ENCODE results near the gene DOCK2. TPM values are rescaled to one million over a fixed set of nuclear protein-coding genes. Genes with fewer than 3 reads are reported as not detected.

DOCK2 gene
- polyA plus RNA-seq, 2 of the 4 experiments (the other 2 are of a cell fraction) = 2.1 to 4.6 TPM

- DNase-seq (ENCODE audit: low read depth in 1 of 2, low spot score in 1 of 2) (no peak), FAIRE-seq (no peak), ATAC-seq (no peak)
- Histone ChIP-seq H3K4me1 (peaks cover 3% of the 10 kb centered on the region; the same call in 1 of the 3 replicates), H3K4me2 (no peak overlapping the region), H3K27ac (no peak overlapping the region), H3K4me3 (no peak overlapping the region), H3K9me3 (no peaks in the 10 kb centered on the region)
- 61% methylated on average over 3 of the region's 3 CpGs for WGBS (ENCODE audit: missing lambda C conversion rate)
- TF ChIP-seq RNF2 (IDR thresholded peaks at IDR 0.05; ENCODE audit: borderline replicate concordance, low read depth) = no peak
- TF ChIP-seq FOSB (CRISPR knock-in tag; IDR thresholded peaks at IDR 0.05) = no peak
- no peak for TF ChIP-seq ZNF302 (CRISPR knock-in tag; IDR thresholded peaks at IDR 0.05)
- no peak for TF ChIP-seq HOXA7 (CRISPR knock-in tag; IDR thresholded peaks at IDR 0.05)
- no peak for TF ChIP-seq HOXB13 (CRISPR knock-in tag; IDR thresholded peaks at IDR 0.05; ENCODE audit: low read depth)
- no peak for TF ChIP-seq POLR2AphosphoS2 (conservative IDR thresholded peaks at IDR 0.05; ENCODE audit: low read length)
- TF ChIP-seq ZFP36 (IDR thresholded peaks at IDR 0.05; ENCODE audit: borderline replicate concordance, partially characterized antibody) = no peak
- no peak for TF ChIP-seq NR3C1 (IDR thresholded peaks at IDR 0.05)
- TF ChIP-seq FOSL2 (IDR thresholded peaks at IDR 0.05) = no peak
- TF ChIP-seq FOSL2 (CRISPR knock-in tag; IDR thresholded peaks at IDR 0.05) = no peak
- no peak for TF ChIP-seq KDM1A (IDR thresholded peaks at IDR 0.05; ENCODE audit: low read depth)
- TF ChIP-seq BCL3 (IDR thresholded peaks at IDR 0.05) = no peak
- TF ChIP-seq NPAS2 (CRISPR knock-in tag; IDR thresholded peaks at IDR 0.05; ENCODE audit: borderline replicate concordance) = no peak
- no peak for TF ChIP-seq TP53 (CRISPR knock-in tag; IDR thresholded peaks at IDR 0.05)
- no peak for TF ChIP-seq JUN (IDR thresholded peaks at IDR 0.05)
- TF ChIP-seq HMGXB4 (CRISPR knock-in tag; IDR thresholded peaks at IDR 0.05; ENCODE audit: borderline replicate concordance) = no peak
- no peak for TF ChIP-seq HEYL (CRISPR knock-in tag; IDR thresholded peaks at IDR 0.05)
- TF ChIP-seq PHF8 (IDR thresholded peaks at IDR 0.05; ENCODE audit: borderline replicate concordance, low read depth) = no peak
- no peak for TF ChIP-seq MYC (IDR thresholded peaks at IDR 0.05; ENCODE audit: borderline replicate concordance, low read length)
- ChIA-PET CTCF (interaction anchor here (1.4 kb wide), 1 partner anchor 20 kb away, joined by 4 read pairs; no protein-coding TSS in a partner anchor), POLR2A (no interaction called here)
Measured at GRCh38 chr5:169646856-169647255, 9.8 kb downstream of the DOCK2 start.

- CTCF ChIA-PET = interaction anchor here (0.6 to 1.4 kb wide), 3 partner anchors 20 to 1055 kb away, joined by 3 to 4 read pairs (median 3); partner anchors contain the start of gene INSYN2B
- FAIRE-seq (no peak), ATAC-seq (no peak), DNase-seq (ENCODE audit: low read depth in 1 of 2, low spot score in 1 of 2) (no peak)
- TF ChIP-seq RCOR1 (IDR thresholded peaks at IDR 0.05; ENCODE audit: low read depth, low read length) = no peak
- POLR2A ChIA-PET = no interaction called here
- Histone ChIP-seq H3K4me2 (no peak overlapping the region), H3K4me3 (no peak overlapping the region), H3K4me1 (peaks cover 3% of the 10 kb centered on the region; the same call in 1 of the 3 replicates), H3K9me3 (no peaks in the 10 kb centered on the region), H3K27ac (no peak overlapping the region)
- 0% methylated on average over 1 of the region's 1 CpG for WGBS (ENCODE audit: missing lambda C conversion rate)
Measured at GRCh38 chr5:169647566-169647965, 10.5 kb downstream of the DOCK2 start.

GRCh38 chr5:169648725-169649310 lies 11.7 kb downstream of the DOCK2 start:
- H3K9me3 ChIP-seq = no peaks in the 10 kb centered on the region
- peaks cover 3% of the 10 kb centered on the region; the same call in 1 of the 3 replicates for H3K4me1 ChIP-seq
- ATAC-seq (no peak; a peak in 1 of 6 replicates), DNase-seq (ENCODE audit: low read depth in 1 of 2, low spot score in 1 of 2) (no peak), FAIRE-seq (no peak)
- no peak overlapping the region for H3K4me3 ChIP-seq
- H3K4me2 ChIP-seq = no peak overlapping the region
- 90% methylated on average over 13 of the region's 13 CpGs for WGBS (ENCODE audit: missing lambda C conversion rate)
- no peak overlapping the region for H3K27ac ChIP-seq
- CTCF ChIA-PET = no interaction called here
- POLR2A ChIA-PET = no interaction called here
- no peak for TF ChIP-seq SMC3 (IDR thresholded peaks at IDR 0.05)
- TF ChIP-seq MAX (IDR thresholded peaks at IDR 0.05) = no peak
- TF ChIP-seq ZC3H11A (IDR thresholded peaks at IDR 0.05) = no peak
- no peak for TF ChIP-seq E2F6 (IDR thresholded peaks at IDR 0.05; ENCODE audit: borderline replicate concordance, low read depth)
- no peak for TF ChIP-seq ZNF302 (CRISPR knock-in tag; IDR thresholded peaks at IDR 0.05)
- no peak for TF ChIP-seq PBX3 (IDR thresholded peaks at IDR 0.05)
- no peak for TF ChIP-seq MYC (IDR thresholded peaks at IDR 0.05; ENCODE audit: borderline replicate concordance, low read length)
- no peak for TF ChIP-seq KDM5A (IDR thresholded peaks at IDR 0.05)
- no peak for TF ChIP-seq MAZ (IDR thresholded peaks at IDR 0.05; ENCODE audit: borderline replicate concordance, low read depth, low read length)
- TF ChIP-seq ZFP36 (IDR thresholded peaks at IDR 0.05; ENCODE audit: borderline replicate concordance, partially characterized antibody) = no peak
- no peak for TF ChIP-seq ZSCAN20 (CRISPR knock-in tag; IDR thresholded peaks at IDR 0.05)
- no peak for TF ChIP-seq KDM1A (IDR thresholded peaks at IDR 0.05; ENCODE audit: low read depth)
- TF ChIP-seq FOSB (CRISPR knock-in tag; IDR thresholded peaks at IDR 0.05) = no peak
- no peak for TF ChIP-seq EHMT2 (IDR thresholded peaks at IDR 0.05; ENCODE audit: low read depth)

All from A549 (cell line).